ENCODE data around the gene ERICH4.

DNA sequence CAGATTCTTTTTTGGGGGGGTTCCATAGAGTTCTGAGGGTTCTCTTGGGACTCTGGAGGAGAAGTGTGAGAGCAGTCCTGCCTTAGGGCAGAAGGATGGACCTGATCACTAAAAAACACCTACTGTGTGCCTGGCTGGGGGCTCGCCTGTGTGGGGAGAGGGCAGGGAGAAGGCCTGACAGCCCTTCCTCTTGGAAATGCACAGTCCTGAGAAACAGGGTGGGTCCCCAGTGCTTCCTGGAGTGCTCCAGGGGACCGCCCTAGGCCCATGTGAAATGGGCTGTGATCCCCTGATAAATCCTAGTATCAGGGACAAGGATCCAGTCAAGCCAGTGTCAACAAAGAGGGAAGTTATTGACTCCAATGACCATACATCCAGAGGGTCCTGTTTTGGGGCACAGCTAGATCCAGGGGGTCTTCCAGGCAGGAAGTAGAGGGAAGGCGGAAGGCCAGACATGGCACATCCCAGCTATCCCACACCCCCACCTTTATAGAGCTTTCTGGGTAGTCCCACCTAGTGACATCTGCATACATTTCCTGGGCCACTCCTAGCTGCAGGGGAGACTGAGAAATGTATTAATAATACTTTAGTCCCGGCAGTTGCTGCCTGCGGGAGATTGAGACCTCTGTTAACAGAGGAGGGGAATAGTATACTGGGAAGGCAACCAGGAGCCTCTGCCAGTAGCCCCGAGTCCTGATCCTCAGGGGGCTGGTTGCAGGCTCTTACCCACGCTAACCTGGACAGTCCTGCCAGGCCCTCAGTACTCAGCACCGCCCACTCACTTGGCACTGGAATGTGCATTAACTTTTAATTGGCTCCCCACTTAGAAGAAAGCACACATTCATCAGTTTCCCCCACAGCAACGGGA lies 31.6 kb upstream of the ERICH4 start:
- TF ChIP-seq, protein P1, sequence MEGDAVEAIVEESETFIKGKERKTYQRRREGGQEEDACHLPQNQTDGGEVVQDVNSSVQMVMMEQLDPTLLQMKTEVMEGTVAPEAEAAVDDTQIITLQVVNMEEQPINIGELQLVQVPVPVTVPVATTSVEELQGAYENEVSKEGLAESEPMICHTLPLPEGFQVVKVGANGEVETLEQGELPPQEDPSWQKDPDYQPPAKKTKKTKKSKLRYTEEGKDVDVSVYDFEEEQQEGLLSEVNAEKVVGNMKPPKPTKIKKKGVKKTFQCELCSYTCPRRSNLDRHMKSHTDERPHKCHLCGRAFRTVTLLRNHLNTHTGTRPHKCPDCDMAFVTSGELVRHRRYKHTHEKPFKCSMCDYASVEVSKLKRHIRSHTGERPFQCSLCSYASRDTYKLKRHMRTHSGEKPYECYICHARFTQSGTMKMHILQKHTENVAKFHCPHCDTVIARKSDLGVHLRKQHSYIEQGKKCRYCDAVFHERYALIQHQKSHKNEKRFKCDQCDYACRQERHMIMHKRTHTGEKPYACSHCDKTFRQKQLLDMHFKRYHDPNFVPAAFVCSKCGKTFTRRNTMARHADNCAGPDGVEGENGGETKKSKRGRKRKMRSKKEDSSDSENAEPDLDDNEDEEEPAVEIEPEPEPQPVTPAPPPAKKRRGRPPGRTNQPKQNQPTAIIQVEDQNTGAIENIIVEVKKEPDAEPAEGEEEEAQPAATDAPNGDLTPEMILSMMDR (IDR thresholded peaks at IDR 0.05) = no peak
- TF ChIP-seq POLR2A (IDR thresholded peaks at IDR 0.05) = no peak
